Liver (tissue), 9 donors: ENCODE results near the gene HIVEP3. TPM values are rescaled to one million over a fixed set of nuclear protein-coding genes. Genes with fewer than 3 reads are reported as not detected.

Source experiments
- DNase-seq: peaks from one replicate; pipeline ENCODE4 v3.0.0-alpha.2; 2017; ENCODE audit warnings: low spot score
- H3K27ac ChIP-seq, 2 donors: one replicate each; pipeline ENCODE4 v1.7.0; 2013; ENCODE audit warnings: inconsistent platforms in 2 of 2, low read length in 2 of 2, control low read depth in 1 of 2, low read depth in 1 of 2, mild to moderate bottlenecking in 1 of 2
- H3K27me3 ChIP-seq, 4 donors: one replicate each; pipeline versions ENCODE4 v1.6.1 to v1.7.0; 2013; ENCODE audit warnings: low read length in 3 of 4, inconsistent platforms in 1 of 4, mild to moderate bottlenecking in 1 of 4, moderate library complexity in 1 of 4; ENCODE audit not compliant: control insufficient read depth in 4 of 4, insufficient read depth in 4 of 4
- H3K36me3 ChIP-seq, 4 donors: one replicate each; pipeline versions ENCODE4 v1.6.1 to v1.7.0; 2013; ENCODE audit warnings: low read length in 3 of 4, mild to moderate bottlenecking in 3 of 4, low read depth in 1 of 4, moderate library complexity in 1 of 4; ENCODE audit not compliant: control insufficient read depth in 4 of 4, insufficient read depth in 3 of 4
- H3K4me1 ChIP-seq, 4 donors: one replicate each; pipeline versions ENCODE4 v1.6.1 to v1.7.0; 2013; ENCODE audit warnings: low read length in 3 of 4, mild to moderate bottlenecking in 3 of 4, moderate library complexity in 1 of 4; ENCODE audit not compliant: control insufficient read depth in 4 of 4, insufficient read depth in 4 of 4
- H3K4me3 ChIP-seq, 3 donors: one replicate each; pipeline versions ENCODE4 v1.6.1 to v1.7.0; 2013; ENCODE audit warnings: low read length in 3 of 3, control low read depth in 1 of 3, low read depth in 1 of 3, mild to moderate bottlenecking in 1 of 3
- H3K9ac ChIP-seq, 2 donors: one replicate each; pipeline ENCODE4 v1.7.0; 2013; ENCODE audit warnings: low read length in 2 of 2, mild to moderate bottlenecking in 2 of 2, moderate library complexity in 2 of 2, control low read depth in 1 of 2, low read depth in 1 of 2
- H3K9me3 ChIP-seq, 4 donors: one replicate each; pipeline versions ENCODE4 v1.6.1 to v1.7.0; 2013; ENCODE audit warnings: low read length in 3 of 4; ENCODE audit not compliant: control insufficient read depth in 4 of 4
- EGR1 ChIP-seq, 2 donors: IDR thresholded peaks; 2 replicates each; pipeline ENCODE4 v1.6.1; 2016 to 2018; ENCODE audit warnings: antibody characterized with exemption in 2 of 2, low read depth in 2 of 2
- FOXA1 ChIP-seq: IDR thresholded peaks from 2 replicates; pipeline ENCODE4 v1.6.1; 2016; ENCODE audit warnings: antibody characterized with exemption
- GABPA ChIP-seq, 2 donors: IDR thresholded peaks in 1 of 2; conservative IDR thresholded peaks in 1 of 2; 2 replicates each; pipeline ENCODE4 v1.6.1; 2016; ENCODE audit warnings: antibody characterized with exemption in 2 of 2, mild to moderate bottlenecking in 1 of 2, moderate library complexity in 1 of 2
- HNF4A ChIP-seq, 2 donors: conservative IDR thresholded peaks; 2 replicates each; pipeline ENCODE4 v1.6.1; 2016; ENCODE audit warnings: antibody characterized with exemption in 2 of 2, mild to moderate bottlenecking in 2 of 2
- NR2F2 ChIP-seq: IDR thresholded peaks from 2 replicates; pipeline ENCODE4 v1.6.1; 2016; ENCODE audit warnings: antibody characterized with exemption
- RXRA ChIP-seq, 2 donors: IDR thresholded peaks; 2 replicates each; pipeline ENCODE4 v1.6.1; 2017 to 2018; ENCODE audit warnings: antibody characterized with exemption in 2 of 2, mild to moderate bottlenecking in 1 of 2
- SP1 ChIP-seq: IDR thresholded peaks from 2 replicates; pipeline ENCODE4 v1.6.1; 2018; ENCODE audit warnings: antibody characterized with exemption, mild to moderate bottlenecking
- TAF1 ChIP-seq: conservative IDR thresholded peaks from 2 replicates; pipeline ENCODE4 v1.6.1; 2016; ENCODE audit warnings: antibody characterized with exemption, mild to moderate bottlenecking
- YY1 ChIP-seq: IDR thresholded peaks from 2 replicates; pipeline ENCODE4 v1.6.1; 2016; ENCODE audit warnings: antibody characterized with exemption, mild to moderate bottlenecking
- ZBTB33 ChIP-seq: IDR thresholded peaks from 2 replicates; pipeline ENCODE4 v1.6.1; 2016; ENCODE audit warnings: antibody characterized with exemption
- WGBS: extraction: QIAGEN DNeasy Blood & Tissue Kit; methylation state at CpG from one replicate; pipeline ENCODE4 v1.1.7; 2013; 5-methylcytosine and 5-hydroxymethylcytosine counted together
- polyA plus RNA-seq, 2 donors: library from polyadenylated mRNA; stranded (reverse) in 1 of 2; unstranded in 1 of 2; fragments of 200-250 nt in 1 of 2; fragments of >200 nt in 1 of 2; fragmentation: Nextera tagmentation in 1 of 2; extraction: Ambion mirVana in 1 of 2; gene quantifications; one replicate each; pipeline versions ENCODE4 v1.2.1 to v1.2.3, GENCODE V29; 2013 to 2015
- total RNA-seq, 2 donors: library from RNA; depleted of rRNA; stranded (reverse); fragments of >200 nt; gene quantifications; one replicate each; pipeline ENCODE4 v1.2.3, GENCODE V29; 2014
- TF ChIP-seq, protein P1 (sequence below): IDR thresholded peaks from 2 replicates; pipeline ENCODE4 v1.6.1; 2016; ENCODE audit warnings: antibody characterized with exemption
- TF ChIP-seq, protein P2 (sequence below): IDR thresholded peaks from 2 replicates; pipeline ENCODE4 v1.6.1; 2016; ENCODE audit warnings: antibody characterized with exemption, mild to moderate bottlenecking
- TF ChIP-seq, protein P3 (sequence below): IDR thresholded peaks from 2 replicates; pipeline ENCODE4 v1.6.1; 2016; ENCODE audit warnings: antibody characterized with exemption
- donor health status: healthy.
- donor health status: healthy.
- donor health status: healthy.
- donor health status: healthy.
- donor health status: healthy.

HIVEP3 gene
- total and polyA plus RNA-seq, 4 donors: 0.93 to 1.6 (median 1.4) TPM

DNA sequence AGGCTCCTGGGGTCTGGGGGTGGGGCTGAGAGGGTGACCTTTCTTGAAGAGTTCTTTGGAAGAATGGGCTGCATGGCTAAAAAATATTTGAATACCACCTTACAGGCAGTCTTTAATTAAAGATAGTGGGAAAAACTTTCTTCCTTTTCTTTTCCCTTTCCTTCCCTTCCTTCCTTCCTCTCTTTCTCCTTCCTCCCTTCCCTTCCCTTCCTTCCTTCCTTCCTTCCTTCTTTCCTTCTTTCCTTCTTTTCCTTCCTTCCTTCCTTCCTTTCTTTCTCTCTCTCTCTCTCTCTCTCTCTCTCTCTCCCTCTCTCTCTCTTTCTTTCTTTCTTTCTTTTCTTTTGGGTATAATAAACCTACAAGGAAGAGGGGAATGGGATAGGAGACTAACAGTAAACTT is 356.4 kb downstream of the HIVEP3 start:
- H3K4me3 ChIP-seq: no peak overlapping the region
- H3K36me3 ChIP-seq: no peaks in the 10 kb centered on the region
- H3K9me3 ChIP-seq: no peaks in the 10 kb centered on the region
- H3K27me3 ChIP-seq: no peaks in the 10 kb centered on the region
- DNase-seq: no peak
- H3K9ac ChIP-seq: no peak overlapping the region
- peaks cover 0 to 7% (median 3%) of the 10 kb centered on the region in 4 donors for H3K4me1 ChIP-seq
- H3K27ac ChIP-seq: no peak overlapping the region
- TF ChIP-seq TAF1: no peak

DNA sequence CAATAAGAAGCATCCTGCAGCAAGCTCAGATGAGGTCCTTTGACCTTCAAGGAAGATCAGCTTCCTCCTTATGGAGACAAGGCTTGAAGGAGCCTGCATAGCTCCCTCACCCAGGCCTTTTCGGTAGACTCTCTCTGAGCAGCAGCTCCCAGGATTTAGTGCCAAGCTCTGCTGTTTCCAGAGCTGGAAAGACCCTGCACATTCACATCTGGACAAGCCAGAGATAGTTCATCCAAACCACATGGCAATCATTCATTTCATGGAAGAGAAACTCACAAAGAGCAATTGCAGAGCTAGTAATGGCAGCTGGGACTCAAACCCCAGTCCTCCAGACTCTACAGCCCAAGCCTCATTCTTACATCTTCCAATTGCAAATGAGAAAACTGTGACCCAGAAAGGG is 357.8 kb downstream of the HIVEP3 start:
- WGBS: 90% methylated on average over 1 of the region's 1 CpG
- TF ChIP-seq, protein P1, sequence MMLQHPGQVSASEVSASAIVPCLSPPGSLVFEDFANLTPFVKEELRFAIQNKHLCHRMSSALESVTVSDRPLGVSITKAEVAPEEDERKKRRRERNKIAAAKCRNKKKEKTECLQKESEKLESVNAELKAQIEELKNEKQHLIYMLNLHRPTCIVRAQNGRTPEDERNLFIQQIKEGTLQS: no peak
- TF ChIP-seq GABPA (IDR thresholded peaks at IDR 0.05 in 1 of 2, conservative IDR thresholded peaks at IDR 0.05 in 1 of 2) (no peak), FOXA1 (no peak), ZBTB33 (no peak), HNF4A (conservative IDR thresholded peaks at IDR 0.05) (no peak), SP1 (no peak)
- TF ChIP-seq, protein P2, sequence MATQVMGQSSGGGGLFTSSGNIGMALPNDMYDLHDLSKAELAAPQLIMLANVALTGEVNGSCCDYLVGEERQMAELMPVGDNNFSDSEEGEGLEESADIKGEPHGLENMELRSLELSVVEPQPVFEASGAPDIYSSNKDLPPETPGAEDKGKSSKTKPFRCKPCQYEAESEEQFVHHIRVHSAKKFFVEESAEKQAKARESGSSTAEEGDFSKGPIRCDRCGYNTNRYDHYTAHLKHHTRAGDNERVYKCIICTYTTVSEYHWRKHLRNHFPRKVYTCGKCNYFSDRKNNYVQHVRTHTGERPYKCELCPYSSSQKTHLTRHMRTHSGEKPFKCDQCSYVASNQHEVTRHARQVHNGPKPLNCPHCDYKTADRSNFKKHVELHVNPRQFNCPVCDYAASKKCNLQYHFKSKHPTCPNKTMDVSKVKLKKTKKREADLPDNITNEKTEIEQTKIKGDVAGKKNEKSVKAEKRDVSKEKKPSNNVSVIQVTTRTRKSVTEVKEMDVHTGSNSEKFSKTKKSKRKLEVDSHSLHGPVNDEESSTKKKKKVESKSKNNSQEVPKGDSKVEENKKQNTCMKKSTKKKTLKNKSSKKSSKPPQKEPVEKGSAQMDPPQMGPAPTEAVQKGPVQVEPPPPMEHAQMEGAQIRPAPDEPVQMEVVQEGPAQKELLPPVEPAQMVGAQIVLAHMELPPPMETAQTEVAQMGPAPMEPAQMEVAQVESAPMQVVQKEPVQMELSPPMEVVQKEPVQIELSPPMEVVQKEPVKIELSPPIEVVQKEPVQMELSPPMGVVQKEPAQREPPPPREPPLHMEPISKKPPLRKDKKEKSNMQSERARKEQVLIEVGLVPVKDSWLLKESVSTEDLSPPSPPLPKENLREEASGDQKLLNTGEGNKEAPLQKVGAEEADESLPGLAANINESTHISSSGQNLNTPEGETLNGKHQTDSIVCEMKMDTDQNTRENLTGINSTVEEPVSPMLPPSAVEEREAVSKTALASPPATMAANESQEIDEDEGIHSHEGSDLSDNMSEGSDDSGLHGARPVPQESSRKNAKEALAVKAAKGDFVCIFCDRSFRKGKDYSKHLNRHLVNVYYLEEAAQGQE: no peak
- TF ChIP-seq, protein P3, sequence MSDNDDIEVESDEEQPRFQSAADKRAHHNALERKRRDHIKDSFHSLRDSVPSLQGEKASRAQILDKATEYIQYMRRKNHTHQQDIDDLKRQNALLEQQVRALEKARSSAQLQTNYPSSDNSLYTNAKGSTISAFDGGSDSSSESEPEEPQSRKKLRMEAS: no peak
- Histone ChIP-seq H3K36me3 (no peaks in the 10 kb centered on the region), H3K9me3 (no peaks in the 10 kb centered on the region), H3K9ac (no peak overlapping the region), H3K27me3 (no peaks in the 10 kb centered on the region), H3K4me3 (no peak overlapping the region), H3K27ac (no peak overlapping the region), H3K4me1 (peaks cover 0 to 7% (median 3%) of the 10 kb centered on the region in 4 donors)
- no peak for DNase-seq

GRCh38 chr1:41560496-41560895 is 358.2 kb downstream of the HIVEP3 start:
- Histone ChIP-seq H3K9me3 (no peaks in the 10 kb centered on the region), H3K27ac (no peak overlapping the region), H3K4me1 (peaks cover 0 to 7% (median 3%) of the 10 kb centered on the region in 4 donors), H3K9ac (no peak overlapping the region), H3K36me3 (no peaks in the 10 kb centered on the region), H3K4me3 (no peak overlapping the region), H3K27me3 (no peaks in the 10 kb centered on the region)
- DNase-seq: no peak
- TF ChIP-seq YY1 (no peak), HNF4A (conservative IDR thresholded peaks at IDR 0.05) (no peak), RXRA (IDR thresholded peaks at IDR 0.05) (no peak), NR2F2 (no peak), SP1 (no peak), TAF1 (no peak), EGR1 (IDR thresholded peaks at IDR 0.05; ENCODE audit: low read depth in 2 of 2) (no peak)
- 89% methylated on average over 5 of the region's 5 CpGs for WGBS
